HG02884 (cell line): ENCODE data around the gene ZNF132.
A peak's percentile ranks its signal among the peaks of the same experiment; 100 is the strongest.
"Not testable (repeated sequence)": the region's sequence is repeated elsewhere in the genome, so short reads cannot be mapped to it uniquely, and the experiment has no call there.

Source experiments
- ATAC-seq: cut with Tn5 transposase; IDR thresholded peaks from one replicate; pipeline ENCODE4 v1.9.1; 2021; ENCODE audit warnings: mild to moderate bottlenecking, moderate library complexity; ENCODE audit not compliant: unreplicated experiment

ZNF132 gene

GRCh38 chr19:58439576-58440554 lies at the start of gene ZNF132:
Gene ZNF132 (minus strand): TSS chr19:58440153. CDS start chr19:58439821, 332 bp downstream.
- peak; percentile 96 for ATAC-seq

- ATAC-seq: not testable (repeated sequence)
These were observed 44.4 kb upstream of the ZNF132 start for GRCh38 chr19:58484349-58484748.

GRCh38 chr19:58483776-58484175 lies 43.8 kb upstream of the ZNF132 start:
- ATAC-seq: no peak

GRCh38 chr19:58482372-58482771 lies 42.4 kb upstream of the ZNF132 start:
- ATAC-seq: no peak

GRCh38 chr19:58480831-58481230 lies 40.9 kb upstream of the ZNF132 start:
- no peak for ATAC-seq

- no peak for ATAC-seq
These were observed 40.5 kb upstream of the ZNF132 start for GRCh38 chr19:58480481-58480830.

DNA sequence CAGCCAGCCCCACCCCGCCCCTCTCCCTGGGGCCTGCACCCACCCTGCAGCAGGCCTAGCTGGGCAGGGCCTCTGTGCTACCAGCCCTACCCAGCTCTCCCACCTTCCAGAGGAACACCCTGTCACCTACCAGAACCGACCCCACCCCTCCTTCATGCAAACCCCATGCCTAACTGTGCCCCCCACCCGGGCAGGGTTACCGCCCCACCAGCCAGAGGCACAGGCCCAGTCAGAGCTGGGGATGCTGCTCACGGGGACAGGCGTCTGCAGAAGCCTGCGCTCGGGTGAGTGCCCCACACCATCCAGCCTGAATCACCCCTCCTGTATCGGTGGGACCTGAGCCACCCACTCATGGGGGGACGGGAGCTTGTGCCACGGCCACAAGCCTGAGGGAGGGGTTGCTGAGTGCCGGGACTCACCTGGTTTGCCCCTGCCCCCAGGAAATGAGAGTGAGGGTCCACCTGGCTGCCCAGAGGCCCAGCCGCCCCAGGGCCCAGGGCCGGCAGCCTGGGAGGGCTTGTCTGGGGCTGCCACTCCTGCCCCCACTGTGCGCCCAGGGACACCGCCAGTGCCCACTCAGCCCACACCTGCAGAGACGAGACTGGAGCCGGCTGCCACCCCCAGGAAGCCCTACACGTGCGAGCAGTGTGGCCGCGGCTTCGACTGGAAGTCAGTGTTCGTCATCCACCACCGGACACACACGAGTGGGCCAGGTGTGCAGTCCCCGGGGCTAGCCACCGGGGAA lies 40.0 kb upstream of the ZNF132 start:
- no peak for ATAC-seq

DNA sequence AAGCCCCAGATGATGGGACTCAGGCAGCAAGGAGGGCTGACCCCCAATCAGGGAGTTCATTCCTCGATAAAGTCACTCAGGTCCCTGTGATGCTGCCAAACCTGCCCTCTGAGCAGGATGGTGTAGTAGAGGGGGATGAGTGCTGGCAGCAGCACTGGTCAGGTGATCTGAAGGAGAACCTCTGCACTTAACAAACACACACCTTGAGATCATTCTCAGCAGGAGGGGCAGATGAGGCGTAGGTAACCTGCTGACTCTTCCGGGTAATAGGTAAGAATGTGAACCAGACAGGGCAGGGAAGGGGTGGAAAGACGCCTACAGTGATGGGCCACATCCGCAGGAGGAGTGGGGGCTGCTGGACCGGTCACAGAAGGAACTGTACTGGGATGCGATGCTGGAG lies 39.4 kb upstream of the ZNF132 start:
- no peak for ATAC-seq

DNA sequence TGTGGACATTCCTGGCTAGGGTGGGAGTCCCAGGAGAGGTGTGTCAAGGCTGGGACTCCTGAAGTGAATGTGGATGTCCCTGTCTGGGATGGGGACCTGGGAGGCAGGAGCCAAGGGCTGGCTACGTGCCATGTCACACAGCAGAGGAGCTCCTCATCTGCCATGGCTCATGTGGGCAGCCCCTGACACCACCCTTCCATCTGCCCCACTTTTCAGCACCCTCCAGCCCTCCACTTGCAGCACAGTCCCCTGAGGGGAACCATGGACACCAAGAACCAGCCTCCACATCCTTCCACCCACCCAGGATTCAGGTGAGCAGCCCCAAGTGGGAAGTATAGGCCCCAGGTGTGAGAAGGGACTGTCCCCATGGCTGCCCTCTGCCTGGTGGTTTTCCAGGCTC lies 37.9 kb upstream of the ZNF132 start:
- no peak for ATAC-seq

- no peak for ATAC-seq
These were observed 37.2 kb upstream of the ZNF132 start for GRCh38 chr19:58477130-58477529.

- no peak for ATAC-seq
These were observed 36.6 kb upstream of the ZNF132 start for GRCh38 chr19:58476498-58477015.

- peak; percentile 82 for ATAC-seq
These were observed 36.0 kb upstream of the ZNF132 start, which contains the start of gene ZNF446 for GRCh38 chr19:58475714-58476497. Gene ZNF446 (plus strand): TSS chr19:58476352. CDS start chr19:58477219, 867 bp downstream.

GRCh38 chr19:58474997-58475713 lies 35.2 kb upstream of the ZNF132 start:
- peak; percentile 1 for ATAC-seq

- ATAC-seq: no peak
These were observed 34.5 kb upstream of the ZNF132 start for GRCh38 chr19:58474291-58474996.

GRCh38 chr19:58473775-58474174 lies 33.8 kb upstream of the ZNF132 start:
- no peak for ATAC-seq

DNA sequence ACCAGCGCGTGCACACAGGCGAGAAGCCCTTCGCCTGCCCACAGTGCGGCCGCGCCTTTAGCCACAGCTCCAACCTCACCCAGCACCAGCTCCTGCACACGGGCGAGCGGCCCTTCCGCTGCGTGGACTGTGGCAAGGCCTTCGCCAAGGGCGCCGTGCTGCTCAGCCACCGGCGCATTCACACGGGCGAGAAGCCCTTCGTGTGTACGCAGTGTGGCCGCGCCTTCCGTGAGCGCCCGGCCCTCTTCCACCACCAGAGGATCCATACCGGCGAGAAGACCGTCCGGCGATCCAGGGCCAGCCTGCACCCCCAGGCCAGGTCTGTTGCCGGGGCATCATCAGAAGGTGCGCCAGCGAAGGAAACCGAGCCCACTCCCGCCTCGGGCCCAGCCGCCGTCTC lies 31.8 kb upstream of the ZNF132 start:
- ATAC-seq: no peak

DNA sequence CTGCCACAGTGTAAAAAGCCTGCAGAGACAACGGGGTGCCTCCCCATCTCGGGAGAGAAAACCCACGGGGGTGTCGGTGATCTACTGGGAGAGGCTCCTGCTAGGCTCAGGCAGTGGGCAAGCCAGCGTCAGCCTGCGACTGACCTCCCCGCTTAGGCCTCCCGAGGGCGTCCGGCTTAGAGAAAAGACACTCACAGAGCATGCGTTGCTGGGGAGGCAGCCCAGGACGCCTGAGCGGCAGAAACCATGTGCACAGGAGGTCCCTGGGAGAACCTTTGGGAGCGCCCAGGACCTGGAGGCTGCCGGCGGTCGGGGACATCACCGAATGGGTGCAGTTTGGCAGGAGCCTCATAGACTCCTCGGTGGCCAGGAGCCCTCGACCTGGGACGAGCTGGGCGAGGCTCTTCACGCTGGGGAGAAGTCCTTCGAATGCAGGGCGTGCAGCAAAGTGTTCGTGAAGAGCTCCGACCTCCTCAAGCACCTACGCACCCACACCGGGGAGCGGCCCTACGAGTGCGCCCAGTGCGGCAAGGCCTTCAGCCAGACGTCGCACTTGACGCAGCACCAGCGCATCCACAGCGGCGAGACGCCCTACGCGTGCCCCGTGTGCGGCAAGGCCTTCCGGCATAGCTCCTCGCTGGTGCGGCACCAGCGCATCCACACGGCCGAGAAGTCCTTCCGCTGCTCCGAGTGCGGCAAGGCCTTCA lies 31.0 kb upstream of the ZNF132 start:
- ATAC-seq: not testable (repeated sequence)

DNA sequence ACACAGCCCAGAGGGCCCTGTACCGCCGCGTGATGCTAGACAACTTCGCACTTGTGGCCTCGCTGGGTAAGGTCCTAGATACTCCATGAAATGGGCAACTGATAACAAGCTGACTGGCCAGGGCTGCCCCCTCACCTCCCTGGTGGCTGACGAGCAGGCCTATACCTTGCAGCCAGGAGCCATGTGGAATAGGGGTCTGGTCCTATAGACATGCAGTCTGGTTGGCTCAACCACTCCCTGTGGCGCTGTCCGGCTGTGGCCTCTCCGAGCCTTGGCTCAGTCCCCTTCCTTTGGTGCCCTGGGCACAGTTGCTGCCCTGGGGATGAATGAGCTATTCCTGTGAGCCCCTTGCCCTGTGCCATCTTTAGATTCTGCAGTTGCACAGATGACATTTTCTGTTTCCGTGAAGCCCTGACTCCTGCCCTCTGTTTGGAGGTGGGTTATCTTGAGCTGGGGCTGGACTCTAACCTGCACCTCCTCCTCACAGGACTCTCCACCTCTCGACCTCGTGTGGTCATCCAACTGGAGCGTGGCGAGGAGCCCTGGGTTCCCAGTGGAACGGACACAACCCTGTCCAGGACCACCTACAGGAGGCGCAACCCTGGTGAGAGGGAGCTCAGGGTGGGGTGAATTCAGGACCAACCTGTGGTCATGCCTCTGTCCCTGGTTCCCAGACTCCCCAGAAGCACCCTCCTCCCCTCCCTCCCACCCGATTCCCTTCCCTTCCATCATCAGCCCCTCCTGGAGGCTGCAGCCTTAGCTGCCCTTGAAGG lies 29.5 kb upstream of the ZNF132 start:
- no peak for ATAC-seq
